GM23338 (cell line): ENCODE measurements around the gene ASTN1. TPM values are rescaled to one million over a fixed set of nuclear protein-coding genes. Genes with fewer than 3 reads are reported as not detected.

Experiments
- ATAC-seq: fragments of 200-7000 bp; cut with Tn5 transposase; 3 replicates; pipeline ENCODE4 v1.9.1; 2020
- DNase-seq: peaks from one replicate; pipeline ENCODE4 v3.0.0-alpha.2; 2015; ENCODE audit warnings: low spot score
- H2AFZ ChIP-seq: fragments of 200-600 bp; sonication (generic); 2 replicates; pipeline ENCODE4 v1.8.0; 2016; ENCODE audit warnings: antibody characterized with exemption, mild to moderate bottlenecking, moderate library complexity
- H3F3A ChIP-seq: fragments of 200-600 bp; sonication (generic); replicated peaks from 2 replicates; pipeline ENCODE4 v1.8.0; 2017; ENCODE audit warnings: antibody characterized with exemption, mixed run types, low read depth
- H3K27ac ChIP-seq: fragments of 200-600 bp; sonication (generic); 2 replicates; pipeline ENCODE4 v1.6.1; 2016; ENCODE audit warnings: low read depth
- H3K27me3 ChIP-seq: fragments of 200-600 bp; sonication (generic); 2 replicates; pipeline ENCODE4 v1.8.0; 2016; ENCODE audit warnings: mild to moderate bottlenecking, mixed run types, moderate library complexity; ENCODE audit not compliant: insufficient read depth
- H3K36me3 ChIP-seq: fragments of 200-600 bp; sonication (generic); 2 replicates; pipeline ENCODE4 v1.8.0; 2016; ENCODE audit warnings: mild to moderate bottlenecking; ENCODE audit not compliant: insufficient read depth
- H3K4me1 ChIP-seq: fragments of 200-600 bp; sonication (generic); 2 replicates; pipeline ENCODE4 v1.8.0; 2016; ENCODE audit warnings: mild to moderate bottlenecking, moderate library complexity; ENCODE audit not compliant: insufficient read depth
- H3K4me2 ChIP-seq: fragments of 200-600 bp; sonication (generic); 2 replicates; pipeline ENCODE4 v1.7.1; 2017; ENCODE audit warnings: mixed run types
- H3K4me3 ChIP-seq: fragments of 200-600 bp; sonication (generic); 2 replicates; pipeline ENCODE4 v1.6.1; 2016; ENCODE audit warnings: mixed run types
- H3K79me2 ChIP-seq: fragments of 200-600 bp; sonication (generic); replicated peaks from 2 replicates; pipeline ENCODE4 v1.8.0; 2017; ENCODE audit warnings: mild to moderate bottlenecking; ENCODE audit not compliant: insufficient read depth
- H3K9me2 ChIP-seq: fragments of 200-600 bp; sonication (generic); 2 replicates; pipeline ENCODE4 v1.8.0; 2017; ENCODE audit not compliant: insufficient read depth
- H4K20me1 ChIP-seq: fragments of 200-600 bp; sonication (generic); replicated peaks from 2 replicates; pipeline ENCODE4 v1.8.0; 2017; ENCODE audit warnings: mild to moderate bottlenecking; ENCODE audit not compliant: insufficient read depth
- H3K27ac Mint-ChIP-seq: 2 replicates; pipeline ENCODE4 v1.8.0; 2020; ENCODE audit warnings: inconsistent platforms, mild to moderate bottlenecking, moderate library complexity, mixed read lengths
- H3K27me3 Mint-ChIP-seq: 3 replicates; pipeline ENCODE4 v1.8.0; 2022; ENCODE audit warnings: low read depth, mild to moderate bottlenecking, moderate library complexity, mixed read lengths, inconsistent platforms; ENCODE audit not compliant: insufficient read depth, poor library complexity
- H3K36me3 Mint-ChIP-seq: 3 replicates; pipeline ENCODE4 v1.8.0; 2021; ENCODE audit warnings: low read depth, mild to moderate bottlenecking, inconsistent platforms, moderate library complexity, mixed read lengths
- H3K4me1 Mint-ChIP-seq: 3 replicates; pipeline ENCODE4 v1.8.0; 2020; ENCODE audit warnings: mild to moderate bottlenecking, inconsistent platforms, mixed read lengths
- H3K4me3 Mint-ChIP-seq: 3 replicates; pipeline ENCODE4 v1.8.0; 2021; ENCODE audit warnings: moderate library complexity, mild to moderate bottlenecking, inconsistent platforms, mixed read lengths
- H3K9me3 Mint-ChIP-seq: 3 replicates; pipeline ENCODE4 v1.8.0; 2020; ENCODE audit warnings: moderate library complexity, mild to moderate bottlenecking, inconsistent platforms, mixed read lengths
- CREB1 ChIP-seq: fragments of 250-450 bp; sonication (Bioruptor Pico); IDR thresholded peaks from 2 replicates; pipeline ENCODE4 v1.5.0; 2020; ENCODE audit warnings: low read depth, mild to moderate bottlenecking, moderate library complexity
- EZH2 ChIP-seq: fragments of 200-600 bp; sonication (generic); IDR thresholded peaks from one replicate; pipeline ENCODE4 v1.8.0; 2017; ENCODE audit warnings: antibody characterized with exemption, mild to moderate bottlenecking, low read depth; ENCODE audit not compliant: unreplicated experiment
- JUNB ChIP-seq: IDR thresholded peaks from one replicate; pipeline ENCODE4 v1.6.1; 2016; ENCODE audit warnings: antibody characterized with exemption; ENCODE audit not compliant: unreplicated experiment
- POLR2AphosphoS5 ChIP-seq: IDR thresholded peaks from 2 replicates; pipeline ENCODE4 v1.6.1; 2016; ENCODE audit warnings: antibody characterized with exemption, low read depth
- STAT1 ChIP-seq: IDR thresholded peaks from one replicate; pipeline ENCODE4 v1.6.1; 2016; ENCODE audit warnings: antibody characterized with exemption; ENCODE audit not compliant: unreplicated experiment
- ZNF114 ChIP-seq: fragments of 250-450 bp; sonication (Bioruptor Pico); IDR thresholded peaks from 2 replicates; pipeline ENCODE4 v1.5.0; 2020; ENCODE audit warnings: mild to moderate bottlenecking, moderate library complexity
- ZNF331 ChIP-seq: fragments of 250-450 bp; sonication (Bioruptor Pico); IDR thresholded peaks from 2 replicates; pipeline ENCODE4 v1.5.0; 2020; ENCODE audit warnings: low read depth, mild to moderate bottlenecking, moderate library complexity
- polyA plus RNA-seq: library from polyadenylated mRNA; unstranded; fragments of >200 nt; fragmentation: Nextera tagmentation; extraction: Ambion mirVana; gene quantifications from 2 replicates; pipeline ENCODE4 v1.2.1, GENCODE V29; 2016
- total RNA-seq: library from RNA; depleted of rRNA; stranded (reverse); fragments of >200 nt; shearing (Covaris generic); gene quantifications from 2 replicates; pipeline ENCODE4 v1.2.3, GENCODE V29; 2014
- TF ChIP-seq, protein P1 (sequence below), 2 experiments: fragments of 200-600 bp in 1 of 2; sonication (generic) in 1 of 2; conservative IDR thresholded peaks; 2 replicates each; pipeline versions ENCODE4 v1.5.1 to v1.6.1; 2016 to 2017; ENCODE audit warnings: antibody characterized with exemption in 2 of 2, low read depth in 2 of 2, mild to moderate bottlenecking in 2 of 2, moderate library complexity in 1 of 2
- TF ChIP-seq, protein P2 (sequence below): IDR thresholded peaks from 2 replicates; pipeline ENCODE4 v1.6.1; 2016; ENCODE audit warnings: antibody characterized with exemption

ASTN1 gene
- total and polyA plus RNA-seq, 2 experiments from 2014 or later, result 2.0 to 5.2 TPM

DNA sequence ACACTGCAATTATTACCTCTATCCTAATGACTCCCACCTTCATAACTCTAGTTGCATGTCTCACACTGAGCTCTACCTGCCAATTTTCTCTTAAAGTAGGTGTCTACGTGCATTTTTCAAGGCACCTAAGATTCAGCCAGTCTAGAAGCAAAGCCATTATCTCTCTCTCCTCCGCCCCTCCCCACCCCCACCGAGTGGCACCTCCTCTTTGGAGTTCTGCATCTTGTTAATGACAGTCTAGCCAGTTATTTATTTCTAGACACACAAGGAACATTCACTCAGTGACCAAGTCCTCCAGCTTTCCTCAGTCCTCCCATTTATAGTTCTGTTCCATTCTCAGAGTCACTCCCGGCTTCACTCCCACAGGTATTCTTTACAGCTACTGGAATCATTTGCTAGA is 47.6 kb downstream of the ASTN1 start (continued):
- TF ChIP-seq STAT1 (no peak), ZNF331 (CRISPR knock-in tag) (no peak), CREB1 (CRISPR knock-in tag) (no peak), JUNB (no peak), ZNF114 (CRISPR knock-in tag) (no peak), POLR2AphosphoS5 (no peak)
- TF ChIP-seq, protein P1, sequence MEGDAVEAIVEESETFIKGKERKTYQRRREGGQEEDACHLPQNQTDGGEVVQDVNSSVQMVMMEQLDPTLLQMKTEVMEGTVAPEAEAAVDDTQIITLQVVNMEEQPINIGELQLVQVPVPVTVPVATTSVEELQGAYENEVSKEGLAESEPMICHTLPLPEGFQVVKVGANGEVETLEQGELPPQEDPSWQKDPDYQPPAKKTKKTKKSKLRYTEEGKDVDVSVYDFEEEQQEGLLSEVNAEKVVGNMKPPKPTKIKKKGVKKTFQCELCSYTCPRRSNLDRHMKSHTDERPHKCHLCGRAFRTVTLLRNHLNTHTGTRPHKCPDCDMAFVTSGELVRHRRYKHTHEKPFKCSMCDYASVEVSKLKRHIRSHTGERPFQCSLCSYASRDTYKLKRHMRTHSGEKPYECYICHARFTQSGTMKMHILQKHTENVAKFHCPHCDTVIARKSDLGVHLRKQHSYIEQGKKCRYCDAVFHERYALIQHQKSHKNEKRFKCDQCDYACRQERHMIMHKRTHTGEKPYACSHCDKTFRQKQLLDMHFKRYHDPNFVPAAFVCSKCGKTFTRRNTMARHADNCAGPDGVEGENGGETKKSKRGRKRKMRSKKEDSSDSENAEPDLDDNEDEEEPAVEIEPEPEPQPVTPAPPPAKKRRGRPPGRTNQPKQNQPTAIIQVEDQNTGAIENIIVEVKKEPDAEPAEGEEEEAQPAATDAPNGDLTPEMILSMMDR (conservative IDR thresholded peaks at IDR 0.05; ENCODE audit: low read depth in 2 of 2), result no peak
- TF ChIP-seq, protein P2, sequence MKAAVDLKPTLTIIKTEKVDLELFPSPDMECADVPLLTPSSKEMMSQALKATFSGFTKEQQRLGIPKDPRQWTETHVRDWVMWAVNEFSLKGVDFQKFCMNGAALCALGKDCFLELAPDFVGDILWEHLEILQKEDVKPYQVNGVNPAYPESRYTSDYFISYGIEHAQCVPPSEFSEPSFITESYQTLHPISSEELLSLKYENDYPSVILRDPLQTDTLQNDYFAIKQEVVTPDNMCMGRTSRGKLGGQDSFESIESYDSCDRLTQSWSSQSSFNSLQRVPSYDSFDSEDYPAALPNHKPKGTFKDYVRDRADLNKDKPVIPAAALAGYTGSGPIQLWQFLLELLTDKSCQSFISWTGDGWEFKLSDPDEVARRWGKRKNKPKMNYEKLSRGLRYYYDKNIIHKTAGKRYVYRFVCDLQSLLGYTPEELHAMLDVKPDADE, result no peak

DNA sequence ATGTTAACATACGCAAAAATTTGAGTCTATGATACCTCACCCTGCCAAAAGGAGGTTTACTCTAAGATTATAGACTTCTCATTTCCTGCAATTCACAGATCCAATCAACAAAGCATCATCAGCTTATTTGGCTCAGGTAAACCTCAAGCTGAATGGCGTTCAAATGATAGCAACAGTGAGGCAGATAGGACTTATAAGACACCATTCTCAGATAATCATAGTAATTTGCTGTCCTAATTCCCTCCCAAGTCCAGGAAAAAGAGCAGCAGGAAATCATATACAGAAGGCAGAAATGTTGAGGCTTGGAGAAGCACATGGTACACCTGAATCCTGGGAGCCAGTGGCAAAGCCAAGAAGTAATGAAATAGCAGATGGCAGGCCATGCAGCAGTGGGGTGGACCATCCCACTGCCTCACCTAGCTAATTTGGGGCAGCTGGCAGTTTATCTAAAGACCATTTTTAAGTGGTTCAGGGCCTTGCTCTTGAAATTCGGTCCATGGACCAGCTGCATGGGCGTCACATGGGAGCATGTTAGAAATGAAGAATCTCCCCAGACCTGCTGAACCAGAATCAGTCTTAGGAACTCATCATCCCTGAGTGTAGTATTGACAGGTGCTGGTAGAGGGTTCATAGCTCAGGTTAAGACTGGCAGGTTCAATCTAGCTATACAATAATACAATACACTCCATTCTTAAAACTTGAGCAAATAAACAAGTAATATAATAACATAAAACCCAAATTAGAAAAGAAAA is 57.7 kb downstream of the ASTN1 start:
- no peaks in the 10 kb centered on the region for H3K79me2 ChIP-seq
- no peak for ATAC-seq
- no peaks in the 10 kb centered on the region for H3K9me3 Mint-ChIP-seq
- no peak overlapping the region for H3K27ac ChIP-seq
- no peak overlapping the region for H3K4me3 Mint-ChIP-seq
- H3K4me1 Mint-ChIP-seq, result peaks cover 3% of the 10 kb centered on the region; the same call in 2 of the 3 replicates
- H2AFZ ChIP-seq, result no peak overlapping the region
- H3F3A ChIP-seq, result no peaks in the 10 kb centered on the region
- H3K9me2 ChIP-seq, result no peaks in the 10 kb centered on the region
- DNase-seq, result no peak
- no peaks in the 10 kb centered on the region for H3K36me3 ChIP-seq
- 0 out of 2 replicates have a peak, but pooled peaks cover 4% of the 10 kb centered on the region for H4K20me1 ChIP-seq
- no peaks in the 10 kb centered on the region for H3K27me3 ChIP-seq
- H3K4me1 ChIP-seq, result no peaks in the 10 kb centered on the region
- H3K27me3 Mint-ChIP-seq, result no peaks in the 10 kb centered on the region
- H3K27ac Mint-ChIP-seq, result no peak overlapping the region
- no peaks in the 10 kb centered on the region for H3K36me3 Mint-ChIP-seq
- H3K4me2 ChIP-seq, result no peak overlapping the region
- TF ChIP-seq, protein P1 (conservative IDR thresholded peaks at IDR 0.05; ENCODE audit: low read depth in 2 of 2), result no peak
- TF ChIP-seq EZH2, result no peak
- TF ChIP-seq, protein P2, result no peak
- no peak overlapping the region for H3K4me3 ChIP-seq
